ENCODE data around the gene THOC2. TPM values are rescaled to one million over a fixed set of nuclear protein-coding genes. Genes with fewer than 3 reads are reported as not detected.
A peak's percentile ranks its signal among the peaks of the same experiment; 100 is the strongest.
"Not testable (repeated sequence)": the region's sequence is repeated elsewhere in the genome, so short reads cannot be mapped to it uniquely, and the experiment has no call there.

THOC2 gene
- total RNA-seq, 1 donor from 2014 or later = 86.7 TPM

GRCh38 chrX:123731987-123732669, 724 bp downstream of the THOC2 start:
- Histone ChIP-seq H3K27ac (peak overlapping the region; percentile 84), H3K27me3 (no peaks in the 10 kb centered on the region), H3K4me3 (peak overlapping the region; percentile 63 to 67), H3K9me3 (no peaks in the 10 kb centered on the region), H3K36me3 (no peaks in the 10 kb centered on the region), H3K4me1 (no peaks in the 10 kb centered on the region)
- no peak for TF ChIP-seq POLR2A (IDR thresholded peaks at IDR 0.05)
- no peak for TF ChIP-seq POLR2AphosphoS5 (IDR thresholded peaks at IDR 0.05; ENCODE audit: insufficient read depth in 1 of 2, low read depth in 1 of 2)
- TF ChIP-seq CTCF (IDR thresholded peaks at IDR 0.05) = no peak
- intact Hi-C loops (cut with DNase I) = no loop called here
- DNase-seq (ENCODE audit: extremely low spot score in 2 of 2) = no peak

- no peaks in the 10 kb centered on the region for H3K36me3 ChIP-seq
- no peaks in the 10 kb centered on the region for H3K27me3 ChIP-seq
- H3K4me1 ChIP-seq = no peaks in the 10 kb centered on the region
- H3K9me3 ChIP-seq = no peaks in the 10 kb centered on the region
- TF ChIP-seq POLR2A (IDR thresholded peaks at IDR 0.05) (no peak), CTCF (IDR thresholded peaks at IDR 0.05) (no peak), POLR2AphosphoS5 (IDR thresholded peaks at IDR 0.05; ENCODE audit: insufficient read depth in 1 of 2, low read depth in 1 of 2) (no peak)
- H3K4me3 ChIP-seq = peak overlapping the region; percentile 63 to 67
- intact Hi-C loops (cut with DNase I) = no loop called here
- H3K27ac ChIP-seq = peak overlapping the region; percentile 84
- no peak for DNase-seq (ENCODE audit: extremely low spot score in 2 of 2)
Observed at GRCh38 chrX:123731258-123731986, 1.4 kb downstream of the THOC2 start.

- intact Hi-C loops (cut with DNase I) = no loop called here
- H3K4me1 ChIP-seq = no peaks in the 10 kb centered on the region
- no peak for DNase-seq (ENCODE audit: extremely low spot score in 2 of 2)
- H3K27me3 ChIP-seq = no peaks in the 10 kb centered on the region
- H3K36me3 ChIP-seq = no peaks in the 10 kb centered on the region
- H3K9me3 ChIP-seq = no peaks in the 10 kb centered on the region
- no peak overlapping the region for H3K27ac ChIP-seq
- TF ChIP-seq CTCF (IDR thresholded peaks at IDR 0.05) (no peak), POLR2A (IDR thresholded peaks at IDR 0.05) (no peak), POLR2AphosphoS5 (IDR thresholded peaks at IDR 0.05; ENCODE audit: insufficient read depth in 1 of 2, low read depth in 1 of 2) (no peak)
- no peak overlapping the region for H3K4me3 ChIP-seq
Observed at GRCh38 chrX:123728554-123728953, 4.3 kb downstream of the THOC2 start.

- TF ChIP-seq POLR2AphosphoS5 (IDR thresholded peaks at IDR 0.05; ENCODE audit: insufficient read depth in 1 of 2, low read depth in 1 of 2) (no peak), POLR2A (IDR thresholded peaks at IDR 0.05) (no peak), CTCF (IDR thresholded peaks at IDR 0.05) (no peak)
- intact Hi-C loops (cut with DNase I) = no loop called here
- Histone ChIP-seq H3K36me3 (no peaks in the 10 kb centered on the region), H3K27me3 (no peaks in the 10 kb centered on the region), H3K4me3 (no peak overlapping the region), H3K27ac (no peak overlapping the region), H3K4me1 (no peaks in the 10 kb centered on the region), H3K9me3 (no peaks in the 10 kb centered on the region)
- DNase-seq (ENCODE audit: extremely low spot score in 2 of 2) = no peak
Observed at GRCh38 chrX:123728016-123728415, 4.8 kb downstream of the THOC2 start.

- DNase-seq (ENCODE audit: extremely low spot score in 2 of 2); intact Hi-C loops (cut with DNase I); H3K27me3 ChIP-seq: not testable (repeated sequence)
Observed at GRCh38 chrX:123722193-123722592, 10.7 kb downstream of the THOC2 start.

More at GRCh38 chrX:123722193-123722592, 10.7 kb downstream of the THOC2 start:
- not testable (repeated sequence) for H3K27ac ChIP-seq, H3K4me1 ChIP-seq, H3K36me3 ChIP-seq, H3K4me3 ChIP-seq, H3K9me3 ChIP-seq

Measured in vagina (tissue), 2 donors.